GM12891 (cell line): ENCODE data around the gene CAMK1G.

ENCODE experiments used
- POLR2A ChIP-seq: IDR thresholded peaks from 2 replicates; pipeline ENCODE4 v1.6.1; 2011; ENCODE audit warnings: low read depth, low read length, control low read depth
- POLR2AphosphoS5 ChIP-seq: IDR thresholded peaks from 2 replicates; pipeline ENCODE4 v1.6.1; 2011; ENCODE audit warnings: low read depth, low read length, control low read depth
- SPI1 ChIP-seq: IDR thresholded peaks from 2 replicates; pipeline ENCODE4 v1.6.1; 2011; ENCODE audit warnings: low read depth, low read length, control low read depth
- TAF1 ChIP-seq: IDR thresholded peaks from 2 replicates; pipeline ENCODE4 v1.6.1; 2011; ENCODE audit warnings: low read depth, low read length, control low read depth

DNA sequence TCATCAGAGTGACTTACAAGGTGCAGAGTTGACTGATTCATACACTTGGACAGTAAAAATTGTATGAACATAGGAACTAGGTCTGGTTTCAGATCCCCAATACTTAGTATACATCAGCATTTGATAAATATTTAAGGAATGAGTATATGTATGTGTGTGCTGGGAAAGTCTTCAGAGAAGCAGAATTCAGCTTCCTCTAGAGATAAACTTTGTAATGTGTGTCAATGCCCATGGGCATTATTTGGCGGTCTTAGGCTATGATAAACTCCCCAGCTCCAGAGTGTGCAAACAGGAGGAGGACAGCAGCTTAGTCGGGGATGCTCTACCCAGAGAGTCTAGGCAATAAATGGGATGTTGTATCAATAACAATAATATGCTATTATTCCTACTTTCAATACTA, 2.9 kb upstream of the CAMK1G start:
- TF ChIP-seq POLR2AphosphoS5 (no peak), POLR2A (no peak), TAF1 (no peak), SPI1 (no peak)
